ENCODE data around the gene PPP1R10. TPM values are rescaled to one million over a fixed set of nuclear protein-coding genes. Genes with fewer than 3 reads are reported as not detected.

Gene PPP1R10
- total and polyA plus RNA-seq, 2 of the 13 experiments (the other 11 are each of a cell fraction or from before 2014, with no cell fraction given): 26.3 to 38.4 TPM

- TF ChIP-seq AGO2 (optimal IDR thresholded peaks at IDR 0.05; ENCODE audit: low read depth, low read length) (peak; percentile 98), CCDC6 (CRISPR knock-in tag; IDR thresholded peaks at IDR 0.05) (peak; percentile 66), ZNF710 (CRISPR knock-in tag; IDR thresholded peaks at IDR 0.05; ENCODE audit: borderline replicate concordance) (peak; percentile 17; the same call in 1 of the 2 replicates), ZBTB3 (CRISPR knock-in tag; IDR thresholded peaks at IDR 0.05; ENCODE audit: borderline replicate concordance, low read depth) (no peak), ZNF543 (CRISPR knock-in tag; IDR thresholded peaks at IDR 0.05) (peak; percentile 26; the same call in 1 of the 2 replicates), ZNF382 (CRISPR knock-in tag; IDR thresholded peaks at IDR 0.05; ENCODE audit: borderline replicate concordance) (no peak), HNRNPL (IDR thresholded peaks at IDR 0.05; ENCODE audit: low read depth, low read length) (0 out of 2 replicates have a peak, but pooled peaks have one; percentile 19), SRSF9 (IDR thresholded peaks at IDR 0.05; ENCODE audit: borderline replicate concordance, insufficient read depth, low read depth, low read length, poor library complexity, severe bottlenecking) (peak; percentile 84), ZHX1 (CRISPR knock-in tag; IDR thresholded peaks at IDR 0.05; ENCODE audit: low read depth) (peak; percentile 37; the same call in 1 of the 2 replicates), THAP11 (CRISPR knock-in tag; IDR thresholded peaks at IDR 0.05) (peak; percentile 33), ONECUT2 (CRISPR knock-in tag; IDR thresholded peaks at IDR 0.05) (0 out of 2 replicates have a peak, but pooled peaks have one; percentile 16), FLYWCH1 (CRISPR knock-in tag; IDR thresholded peaks at IDR 0.05) (no peak), NR0B2 (CRISPR knock-in tag; IDR thresholded peaks at IDR 0.05) (no peak), JDP2 (CRISPR knock-in tag; IDR thresholded peaks at IDR 0.05; ENCODE audit: borderline replicate concordance) (no peak), ZNF737 (CRISPR knock-in tag; IDR thresholded peaks at IDR 0.05; ENCODE audit: borderline replicate concordance) (no peak), SP2 (CRISPR knock-in tag; IDR thresholded peaks at IDR 0.05) (no peak), SOX13 (IDR thresholded peaks at IDR 0.05) (no peak; the same call in 1 of the 2 replicates), SOX13 (CRISPR knock-in tag; conservative IDR thresholded peaks at IDR 0.05 in 1 of 2, IDR thresholded peaks at IDR 0.05 in 1 of 2) (peak in 1 of 2 experiments; percentile 61; a peak in 1 of 4 replicates), SIN3B (IDR thresholded peaks at IDR 0.05; ENCODE audit: low read length) (0 out of 2 replicates have a peak, but pooled peaks have one; percentile 3), ZNF639 (CRISPR knock-in tag; conservative IDR thresholded peaks at IDR 0.05) (peak; percentile 44; the same call in 1 of the 2 replicates), ZNF691 (CRISPR knock-in tag; IDR thresholded peaks at IDR 0.05; ENCODE audit: borderline replicate concordance, low read depth) (no peak)
Observed at GRCh38 chr6:30615219-30615957, 1.7 kb downstream of the PPP1R10 start (continued).
